WTC11 (cell line): Measurements from ENCODE around the gene FBXO47. TPM values are rescaled to one million over a fixed set of nuclear protein-coding genes. Genes with fewer than 3 reads are reported as not detected.
"Not testable (repeated sequence)": the region's sequence is repeated elsewhere in the genome, so short reads cannot be mapped to it uniquely, and the experiment has no call there.

ENCODE experiments used
- ATAC-seq: fragments of 200-7000 bp; cut with Tn5 transposase; 2 replicates; pipeline ENCODE4 v1.10.0; 2021; ENCODE audit warnings: mild to moderate bottlenecking, moderate library complexity
- CTCF ChIA-PET: fragments of 300-600 bp; sonication (Branson Sonifier 250); formaldehyde crosslinking; loops from one replicate; lab custom pipeline; 2021; ENCODE audit warnings: antibody characterized with exemption; lab: Charles Lee
- POLR2A ChIA-PET: fragments of 350-600 bp; sonication (Branson Sonifier 250); formaldehyde crosslinking; loops from one replicate; lab custom pipeline; 2021; ENCODE audit warnings: antibody characterized with exemption; lab: Charles Lee
- DNase-seq: peaks from one replicate; pipeline ENCODE4 v3.0.0; 2021; ENCODE audit warnings: low spot score
- H3K27ac Mint-ChIP-seq: 2 replicates; pipeline ENCODE4 v1.8.0; 2021; ENCODE audit warnings: mixed read lengths
- H3K27me3 Mint-ChIP-seq: 2 replicates; pipeline ENCODE4 v1.8.0; 2021; ENCODE audit warnings: low read depth, mild to moderate bottlenecking, moderate library complexity, mixed read lengths
- H3K36me3 Mint-ChIP-seq: 2 replicates; pipeline ENCODE4 v1.8.0; 2021; ENCODE audit warnings: mixed read lengths
- H3K4me1 Mint-ChIP-seq: 2 replicates; pipeline ENCODE4 v1.8.0; 2022; ENCODE audit warnings: mixed read lengths
- H3K4me3 Mint-ChIP-seq: 2 replicates; pipeline ENCODE4 v1.8.0; 2021; ENCODE audit warnings: mild to moderate bottlenecking, moderate library complexity, mixed read lengths
- H3K9me3 Mint-ChIP-seq: 2 replicates; pipeline ENCODE4 v1.8.0; 2021; ENCODE audit warnings: mixed read lengths
- ATF1 ChIP-seq: sonication (generic); formaldehyde crosslinking; IDR thresholded peaks from 2 replicates; pipeline ENCODE4 v1.8.1; 2023; ENCODE audit warnings: mild to moderate bottlenecking, moderate library complexity, missing genetic modification reagents
- FOXJ3 ChIP-seq: sonication (generic); formaldehyde crosslinking; IDR thresholded peaks from 2 replicates; pipeline ENCODE4 v1.9.0; 2021; ENCODE audit warnings: missing genetic modification reagents, mild to moderate bottlenecking, borderline replicate concordance
- GABPB1 ChIP-seq: sonication (generic); formaldehyde crosslinking; IDR thresholded peaks from 2 replicates; pipeline ENCODE4 v1.8.1; 2023; ENCODE audit warnings: mild to moderate bottlenecking, missing genetic modification reagents
- NFATC4 ChIP-seq: fragments of 250-450 bp; sonication (Bioruptor Pico); IDR thresholded peaks from 2 replicates; pipeline ENCODE4 v1.9.0; 2021; ENCODE audit warnings: mild to moderate bottlenecking
- NR2C2 ChIP-seq: sonication (generic); formaldehyde crosslinking; IDR thresholded peaks from 2 replicates; pipeline ENCODE4 v1.8.0; 2022; ENCODE audit warnings: mild to moderate bottlenecking, missing genetic modification reagents
- PRRX2 ChIP-seq: fragments of 250-450 bp; sonication (Bioruptor Pico); IDR thresholded peaks from 2 replicates; pipeline ENCODE4 v1.8.0; 2021; ENCODE audit warnings: mild to moderate bottlenecking
- TCF7 ChIP-seq: sonication (generic); formaldehyde crosslinking; IDR thresholded peaks from 2 replicates; pipeline ENCODE4 v1.8.0; 2022; ENCODE audit warnings: mild to moderate bottlenecking, low read depth, missing genetic modification reagents, moderate library complexity
- TEAD4 ChIP-seq: sonication (generic); formaldehyde crosslinking; IDR thresholded peaks from 2 replicates; pipeline ENCODE4 v1.8.0; 2022; ENCODE audit warnings: mild to moderate bottlenecking, missing genetic modification reagents
- ZBTB21 ChIP-seq: sonication (generic); formaldehyde crosslinking; IDR thresholded peaks from 2 replicates; pipeline ENCODE4 v1.8.1; 2023; ENCODE audit warnings: mild to moderate bottlenecking, missing genetic modification reagents, borderline replicate concordance
- ZNF138 ChIP-seq: sonication (generic); formaldehyde crosslinking; conservative IDR thresholded peaks from 2 replicates; pipeline ENCODE4 v1.8.1; 2022; ENCODE audit warnings: mild to moderate bottlenecking, moderate library complexity, missing genetic modification reagents
- ZNF219 ChIP-seq: sonication (generic); formaldehyde crosslinking; IDR thresholded peaks from 2 replicates; pipeline ENCODE4 v1.8.0; 2023; ENCODE audit warnings: missing genetic modification reagents, mild to moderate bottlenecking, borderline replicate concordance
- ZNF416 ChIP-seq: fragments of 250-450 bp; sonication (Bioruptor Pico); IDR thresholded peaks from 2 replicates; pipeline ENCODE4 v1.9.0; 2021; ENCODE audit warnings: mild to moderate bottlenecking, inconsistent platforms
- total RNA-seq: library from RNA; stranded (reverse); gene quantifications from 3 replicates; pipeline ENCODE4 v1.2.3, GENCODE V29; 2021
- TF ChIP-seq, protein P1 (sequence below): sonication (generic); formaldehyde crosslinking; IDR thresholded peaks from 2 replicates; pipeline ENCODE4 v1.8.1; 2022; ENCODE audit warnings: mild to moderate bottlenecking, missing genetic modification reagents, moderate library complexity, borderline replicate concordance
- TF ChIP-seq, protein P2 (sequence below): sonication (generic); formaldehyde crosslinking; IDR thresholded peaks from 2 replicates; pipeline ENCODE4 v1.8.1; 2022; ENCODE audit warnings: mild to moderate bottlenecking, moderate library complexity, missing genetic modification reagents
- TF ChIP-seq, protein P3 (sequence below): fragments of 250-450 bp; sonication (Bioruptor Pico); IDR thresholded peaks from 2 replicates; pipeline ENCODE4 v1.9.0; 2021; ENCODE audit warnings: mild to moderate bottlenecking
- TF ChIP-seq, protein P4 (sequence below): sonication (generic); formaldehyde crosslinking; IDR thresholded peaks from 2 replicates; pipeline ENCODE4 v1.8.1; 2022; ENCODE audit warnings: low read depth, mild to moderate bottlenecking, moderate library complexity, missing genetic modification reagents, borderline replicate concordance
- TF ChIP-seq, protein P5 (sequence below): fragments of 250-450 bp; sonication (Bioruptor Pico); IDR thresholded peaks from 2 replicates; pipeline ENCODE4 v1.9.0; 2021; ENCODE audit warnings: mild to moderate bottlenecking, borderline replicate concordance

FBXO47 gene
- total RNA-seq, 1 experiment from 2014 or later: not detected

DNA sequence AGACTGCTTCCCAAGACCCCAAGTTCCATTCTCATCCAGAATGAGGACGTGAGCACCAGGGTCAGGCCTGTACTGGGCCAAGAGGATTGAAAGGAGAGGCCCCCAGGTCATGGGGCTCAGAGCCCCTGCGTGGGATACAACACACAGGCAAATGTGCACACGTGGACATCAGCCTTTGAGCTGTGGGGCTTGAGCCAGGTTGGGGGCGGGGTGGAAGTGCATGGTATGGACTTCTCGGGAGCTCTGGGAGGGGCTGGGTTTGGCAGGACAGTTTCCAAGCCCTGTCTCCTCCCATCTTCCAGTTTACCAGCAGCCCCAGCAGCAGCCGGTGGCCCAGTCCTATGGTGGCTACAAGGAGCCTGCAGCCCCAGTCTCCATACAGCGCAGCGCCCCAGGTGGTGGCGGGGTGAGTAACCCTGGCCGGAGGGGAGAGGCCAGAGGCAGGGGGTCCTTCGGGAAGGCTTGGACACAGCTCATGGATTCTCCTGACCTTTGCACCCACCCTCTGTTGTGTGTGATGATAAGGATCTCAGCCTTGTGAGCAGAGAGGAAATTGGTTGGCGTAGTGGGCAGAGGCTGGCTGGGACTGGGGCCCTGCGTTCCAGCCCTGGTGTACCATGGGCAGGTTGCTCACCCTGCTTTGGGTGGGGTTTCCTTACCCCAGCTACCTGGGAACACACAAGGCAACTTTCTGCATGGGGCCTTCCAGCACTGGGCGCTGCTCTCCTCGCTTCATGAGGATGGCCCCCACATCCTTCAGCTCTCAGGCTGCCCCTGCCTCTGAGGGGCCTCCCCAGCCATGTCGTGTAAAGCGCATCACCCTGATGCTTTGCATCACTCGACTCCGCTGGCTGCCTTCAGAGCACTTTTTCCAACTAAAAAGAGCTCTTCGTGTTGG, 52.2 kb downstream of the FBXO47 start:
- ATAC-seq: peak; percentile 73
- H3K36me3 Mint-ChIP-seq: peaks cover 25% of the 10 kb centered on the region
- ChIA-PET POLR2A (interaction anchor here (0.6 kb wide), 1 partner anchor 13 kb away, joined by 3 read pairs; no protein-coding TSS in a partner anchor), CTCF (interaction anchor here (0.6 to 2.0 kb wide), 9 partner anchors 9 to 321 kb away, joined by 3 to 6 read pairs (median 3); partner anchors contain the start of gene FBXO47)
- no peaks in the 10 kb centered on the region for H3K27me3 Mint-ChIP-seq
- H3K4me1 Mint-ChIP-seq: 0 out of 2 replicates have a peak, but pooled peaks cover 3% of the 10 kb centered on the region
- no peak overlapping the region for H3K4me3 Mint-ChIP-seq
- TF ChIP-seq, protein P1, sequence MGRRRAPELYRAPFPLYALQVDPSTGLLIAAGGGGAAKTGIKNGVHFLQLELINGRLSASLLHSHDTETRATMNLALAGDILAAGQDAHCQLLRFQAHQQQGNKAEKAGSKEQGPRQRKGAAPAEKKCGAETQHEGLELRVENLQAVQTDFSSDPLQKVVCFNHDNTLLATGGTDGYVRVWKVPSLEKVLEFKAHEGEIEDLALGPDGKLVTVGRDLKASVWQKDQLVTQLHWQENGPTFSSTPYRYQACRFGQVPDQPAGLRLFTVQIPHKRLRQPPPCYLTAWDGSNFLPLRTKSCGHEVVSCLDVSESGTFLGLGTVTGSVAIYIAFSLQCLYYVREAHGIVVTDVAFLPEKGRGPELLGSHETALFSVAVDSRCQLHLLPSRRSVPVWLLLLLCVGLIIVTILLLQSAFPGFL (CRISPR knock-in tag): no peak
- no peak for TF ChIP-seq ZBTB21 (CRISPR knock-in tag)
- no peak for TF ChIP-seq ZNF138
- TF ChIP-seq GABPB1 (CRISPR knock-in tag): peak; percentile 28; the same call in 1 of the 2 replicates
- TF ChIP-seq, protein P2, sequence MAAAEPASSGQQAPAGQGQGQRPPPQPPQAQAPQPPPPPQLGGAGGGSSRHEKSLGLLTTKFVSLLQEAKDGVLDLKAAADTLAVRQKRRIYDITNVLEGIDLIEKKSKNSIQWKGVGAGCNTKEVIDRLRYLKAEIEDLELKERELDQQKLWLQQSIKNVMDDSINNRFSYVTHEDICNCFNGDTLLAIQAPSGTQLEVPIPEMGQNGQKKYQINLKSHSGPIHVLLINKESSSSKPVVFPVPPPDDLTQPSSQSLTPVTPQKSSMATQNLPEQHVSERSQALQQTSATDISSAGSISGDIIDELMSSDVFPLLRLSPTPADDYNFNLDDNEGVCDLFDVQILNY (CRISPR knock-in tag): no peak
- DNase-seq: peak; percentile 62
- H3K27ac Mint-ChIP-seq: no peak overlapping the region
- no peaks in the 10 kb centered on the region for H3K9me3 Mint-ChIP-seq

DNA sequence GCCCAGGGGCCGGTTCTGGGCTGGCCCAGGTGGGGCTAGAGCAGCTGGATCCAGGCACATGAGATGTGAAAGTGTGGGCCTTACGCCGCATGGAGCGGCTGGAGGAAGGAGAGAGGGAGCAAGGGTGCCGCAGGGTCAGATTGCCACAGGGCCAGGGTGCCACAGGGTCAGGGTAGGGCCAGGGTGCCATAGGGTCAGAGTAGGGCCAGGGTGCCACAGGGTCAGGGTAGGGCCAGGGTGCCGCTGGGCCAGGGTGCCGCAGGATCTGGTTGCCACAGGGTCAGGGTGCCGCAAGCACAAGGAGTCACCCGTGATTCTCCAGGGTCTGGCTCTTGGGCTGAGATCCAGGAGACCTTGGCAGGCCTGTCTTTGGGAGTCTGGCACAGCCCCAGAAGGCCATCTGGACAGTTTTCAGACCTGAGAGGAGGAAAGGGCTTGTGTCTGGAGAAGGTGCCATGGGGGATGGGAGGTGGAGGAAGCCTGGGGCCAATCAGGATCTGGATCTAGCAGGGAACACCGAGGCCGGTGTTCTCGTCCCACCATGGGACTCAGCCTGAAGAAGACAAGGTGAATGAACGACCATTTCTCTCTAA, 54.9 kb downstream of the FBXO47 start:
- no peak for DNase-seq
- Mint-ChIP-seq H3K4me1 (peaks cover 13% of the 10 kb centered on the region), H3K9me3 (no peaks in the 10 kb centered on the region)
- TF ChIP-seq, protein P3, sequence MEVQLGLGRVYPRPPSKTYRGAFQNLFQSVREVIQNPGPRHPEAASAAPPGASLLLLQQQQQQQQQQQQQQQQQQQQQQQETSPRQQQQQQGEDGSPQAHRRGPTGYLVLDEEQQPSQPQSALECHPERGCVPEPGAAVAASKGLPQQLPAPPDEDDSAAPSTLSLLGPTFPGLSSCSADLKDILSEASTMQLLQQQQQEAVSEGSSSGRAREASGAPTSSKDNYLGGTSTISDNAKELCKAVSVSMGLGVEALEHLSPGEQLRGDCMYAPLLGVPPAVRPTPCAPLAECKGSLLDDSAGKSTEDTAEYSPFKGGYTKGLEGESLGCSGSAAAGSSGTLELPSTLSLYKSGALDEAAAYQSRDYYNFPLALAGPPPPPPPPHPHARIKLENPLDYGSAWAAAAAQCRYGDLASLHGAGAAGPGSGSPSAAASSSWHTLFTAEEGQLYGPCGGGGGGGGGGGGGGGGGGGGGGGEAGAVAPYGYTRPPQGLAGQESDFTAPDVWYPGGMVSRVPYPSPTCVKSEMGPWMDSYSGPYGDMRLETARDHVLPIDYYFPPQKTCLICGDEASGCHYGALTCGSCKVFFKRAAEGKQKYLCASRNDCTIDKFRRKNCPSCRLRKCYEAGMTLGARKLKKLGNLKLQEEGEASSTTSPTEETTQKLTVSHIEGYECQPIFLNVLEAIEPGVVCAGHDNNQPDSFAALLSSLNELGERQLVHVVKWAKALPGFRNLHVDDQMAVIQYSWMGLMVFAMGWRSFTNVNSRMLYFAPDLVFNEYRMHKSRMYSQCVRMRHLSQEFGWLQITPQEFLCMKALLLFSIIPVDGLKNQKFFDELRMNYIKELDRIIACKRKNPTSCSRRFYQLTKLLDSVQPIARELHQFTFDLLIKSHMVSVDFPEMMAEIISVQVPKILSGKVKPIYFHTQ (CRISPR knock-in tag): no peak
- TF ChIP-seq ZNF219 (CRISPR knock-in tag) (no peak), NFATC4 (CRISPR knock-in tag) (no peak), ATF1 (CRISPR knock-in tag) (no peak), NR2C2 (no peak), TCF7 (no peak), PRRX2 (CRISPR knock-in tag) (no peak), ZNF416 (no peak), TEAD4 (CRISPR knock-in tag) (no peak), FOXJ3 (CRISPR knock-in tag) (no peak)
- TF ChIP-seq, protein P4, sequence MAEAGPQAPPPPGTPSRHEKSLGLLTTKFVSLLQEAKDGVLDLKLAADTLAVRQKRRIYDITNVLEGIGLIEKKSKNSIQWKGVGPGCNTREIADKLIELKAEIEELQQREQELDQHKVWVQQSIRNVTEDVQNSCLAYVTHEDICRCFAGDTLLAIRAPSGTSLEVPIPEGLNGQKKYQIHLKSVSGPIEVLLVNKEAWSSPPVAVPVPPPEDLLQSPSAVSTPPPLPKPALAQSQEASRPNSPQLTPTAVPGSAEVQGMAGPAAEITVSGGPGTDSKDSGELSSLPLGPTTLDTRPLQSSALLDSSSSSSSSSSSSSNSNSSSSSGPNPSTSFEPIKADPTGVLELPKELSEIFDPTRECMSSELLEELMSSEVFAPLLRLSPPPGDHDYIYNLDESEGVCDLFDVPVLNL (CRISPR knock-in tag): no peak
- TF ChIP-seq, protein P5, sequence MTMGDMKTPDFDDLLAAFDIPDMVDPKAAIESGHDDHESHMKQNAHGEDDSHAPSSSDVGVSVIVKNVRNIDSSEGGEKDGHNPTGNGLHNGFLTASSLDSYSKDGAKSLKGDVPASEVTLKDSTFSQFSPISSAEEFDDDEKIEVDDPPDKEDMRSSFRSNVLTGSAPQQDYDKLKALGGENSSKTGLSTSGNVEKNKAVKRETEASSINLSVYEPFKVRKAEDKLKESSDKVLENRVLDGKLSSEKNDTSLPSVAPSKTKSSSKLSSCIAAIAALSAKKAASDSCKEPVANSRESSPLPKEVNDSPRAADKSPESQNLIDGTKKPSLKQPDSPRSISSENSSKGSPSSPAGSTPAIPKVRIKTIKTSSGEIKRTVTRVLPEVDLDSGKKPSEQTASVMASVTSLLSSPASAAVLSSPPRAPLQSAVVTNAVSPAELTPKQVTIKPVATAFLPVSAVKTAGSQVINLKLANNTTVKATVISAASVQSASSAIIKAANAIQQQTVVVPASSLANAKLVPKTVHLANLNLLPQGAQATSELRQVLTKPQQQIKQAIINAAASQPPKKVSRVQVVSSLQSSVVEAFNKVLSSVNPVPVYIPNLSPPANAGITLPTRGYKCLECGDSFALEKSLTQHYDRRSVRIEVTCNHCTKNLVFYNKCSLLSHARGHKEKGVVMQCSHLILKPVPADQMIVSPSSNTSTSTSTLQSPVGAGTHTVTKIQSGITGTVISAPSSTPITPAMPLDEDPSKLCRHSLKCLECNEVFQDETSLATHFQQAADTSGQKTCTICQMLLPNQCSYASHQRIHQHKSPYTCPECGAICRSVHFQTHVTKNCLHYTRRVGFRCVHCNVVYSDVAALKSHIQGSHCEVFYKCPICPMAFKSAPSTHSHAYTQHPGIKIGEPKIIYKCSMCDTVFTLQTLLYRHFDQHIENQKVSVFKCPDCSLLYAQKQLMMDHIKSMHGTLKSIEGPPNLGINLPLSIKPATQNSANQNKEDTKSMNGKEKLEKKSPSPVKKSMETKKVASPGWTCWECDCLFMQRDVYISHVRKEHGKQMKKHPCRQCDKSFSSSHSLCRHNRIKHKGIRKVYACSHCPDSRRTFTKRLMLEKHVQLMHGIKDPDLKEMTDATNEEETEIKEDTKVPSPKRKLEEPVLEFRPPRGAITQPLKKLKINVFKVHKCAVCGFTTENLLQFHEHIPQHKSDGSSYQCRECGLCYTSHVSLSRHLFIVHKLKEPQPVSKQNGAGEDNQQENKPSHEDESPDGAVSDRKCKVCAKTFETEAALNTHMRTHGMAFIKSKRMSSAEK: no peak
- TF ChIP-seq, all 79 proteins: peak for 0
- peaks cover 17% of the 10 kb centered on the region for H3K36me3 Mint-ChIP-seq
- ATAC-seq: no peak
- CTCF ChIA-PET: interaction anchor here (1.2 to 1.5 kb wide), 4 partner anchors 10 to 28 kb away, joined by 3 to 7 read pairs (median 4); no protein-coding TSS in a partner anchor
- no peak overlapping the region for H3K4me3 Mint-ChIP-seq
- POLR2A ChIA-PET: no interaction called here
- H3K27me3 Mint-ChIP-seq: no peaks in the 10 kb centered on the region
- no peak overlapping the region; the same call in 1 of the 2 replicates for H3K27ac Mint-ChIP-seq

DNA sequence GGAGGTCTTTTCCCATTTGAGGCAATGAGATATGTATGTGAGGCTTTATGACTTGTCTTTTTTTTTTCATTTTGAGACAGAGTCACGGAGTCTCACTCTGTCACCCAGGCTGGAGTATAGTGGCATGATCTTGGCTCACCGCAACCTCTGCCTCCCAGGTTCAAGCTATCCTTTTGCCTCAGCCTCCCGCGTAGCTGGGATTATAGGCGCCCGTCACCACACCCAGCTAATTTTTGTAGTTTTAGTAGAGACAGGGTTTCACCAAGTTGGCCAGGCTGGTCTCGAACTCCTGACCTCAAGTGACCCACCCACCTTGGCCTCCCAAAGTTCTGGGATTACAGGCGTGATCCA, 55.5 kb downstream of the FBXO47 start:
- Mint-ChIP-seq H3K36me3 (peaks cover 17% of the 10 kb centered on the region), H3K4me1 (peaks cover 18% of the 10 kb centered on the region)
- POLR2A ChIA-PET, H3K27ac Mint-ChIP-seq, DNase-seq, CTCF ChIA-PET, H3K4me3 Mint-ChIP-seq, ATAC-seq, H3K27me3 Mint-ChIP-seq, H3K9me3 Mint-ChIP-seq: not testable (repeated sequence)
